Neutrophil (primary cell): ENCODE results near the gene RIN3.

ENCODE experiments used
- H3K27ac ChIP-seq: fragments of 200-600 bp; sonication (generic); 2 replicates; pipeline ENCODE4 v1.5.1; 2016; ENCODE audit warnings: mild to moderate bottlenecking, moderate library complexity
- H3K27me3 ChIP-seq: fragments of 200-600 bp; sonication (generic); 2 replicates; pipeline ENCODE4 v1.6.0; 2016; ENCODE audit warnings: mild to moderate bottlenecking
- H3K36me3 ChIP-seq: fragments of 200-600 bp; sonication (generic); 2 replicates; pipeline ENCODE4 v1.5.1; 2017
- H3K4me1 ChIP-seq, 2 experiments: fragments of 200-600 bp in 1 of 2; sonication (generic) in 1 of 2; 1 replicate in 1 of 2; 2 replicates in 1 of 2; pipeline versions ENCODE4 v1.5.1 to v1.6.1; 2013 to 2016; ENCODE audit warnings: low read depth in 1 of 2, low read length in 1 of 2, mild to moderate bottlenecking in 1 of 2, moderate library complexity in 1 of 2; ENCODE audit not compliant: control insufficient read depth in 1 of 2, insufficient read depth in 1 of 2
- H3K4me3 ChIP-seq, 2 experiments: fragments of 200-600 bp in 1 of 2; sonication (generic) in 1 of 2; 1 replicate in 1 of 2; 2 replicates in 1 of 2; pipeline ENCODE4 v1.5.1; 2013 to 2016; ENCODE audit warnings: low read depth in 1 of 2, low read length in 1 of 2, mild to moderate bottlenecking in 1 of 2, moderate library complexity in 1 of 2
- H3K9me3 ChIP-seq: fragments of 200-600 bp; sonication (generic); 2 replicates; pipeline ENCODE4 v1.5.1; 2016
- CTCF ChIP-seq: fragments of 200-600 bp; sonication (generic); IDR thresholded peaks from 2 replicates; pipeline ENCODE4 v1.5.1; 2016; ENCODE audit warnings: antibody characterized with exemption

RIN3 gene

DNA sequence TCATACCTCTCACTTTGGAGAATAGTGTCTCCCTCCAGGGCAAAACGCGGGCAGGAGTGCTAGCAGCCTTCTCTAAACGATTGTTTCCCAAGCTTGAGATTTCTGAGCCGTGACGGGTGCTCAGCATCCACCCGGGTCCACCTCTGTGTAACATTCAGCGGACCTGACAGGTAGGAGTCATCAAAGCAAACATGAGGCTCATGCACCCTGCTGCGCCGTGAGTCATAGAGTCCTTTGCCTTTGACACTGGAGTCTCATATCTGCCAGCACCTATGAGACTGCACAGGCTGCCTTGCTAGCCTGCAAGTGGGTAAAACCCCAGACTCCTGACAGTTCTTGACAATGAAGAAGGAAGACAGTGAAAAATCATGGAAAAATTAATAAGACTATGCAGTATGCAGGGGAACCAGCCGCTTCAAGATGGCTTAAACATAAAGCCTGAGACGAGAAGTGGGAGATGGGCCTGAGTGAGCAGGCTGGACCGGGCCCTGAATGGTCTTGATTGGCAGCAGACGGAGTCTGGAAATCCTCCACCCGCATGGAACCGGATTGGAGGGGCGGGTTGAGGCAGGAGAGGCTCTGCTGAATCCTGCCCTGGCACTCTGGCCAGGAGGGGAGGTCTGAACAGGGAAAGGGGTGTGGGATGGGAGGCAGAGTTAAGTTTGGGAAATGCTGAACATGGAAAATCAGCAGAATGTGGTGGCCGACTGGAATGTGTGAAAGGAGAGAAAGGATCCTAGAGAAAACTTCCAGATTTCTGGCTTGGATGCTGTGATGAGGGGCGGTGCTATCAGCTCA is 180.6 kb downstream of the RIN3 start:
- no peaks in the 10 kb centered on the region for H3K9me3 ChIP-seq
- H3K4me3 ChIP-seq: no peak overlapping the region
- no peaks in the 10 kb centered on the region for H3K27me3 ChIP-seq
- peaks cover 33% of the 10 kb centered on the region for H3K36me3 ChIP-seq
- no peak overlapping the region for H3K27ac ChIP-seq
- H3K4me1 ChIP-seq: peaks cover 0 to 5% of the 10 kb centered on the region in 2 experiments
- no peak for TF ChIP-seq CTCF

- H3K9me3 ChIP-seq: no peaks in the 10 kb centered on the region
- TF ChIP-seq CTCF: no peak
- H3K27ac ChIP-seq: no peak overlapping the region
- H3K27me3 ChIP-seq: no peaks in the 10 kb centered on the region
- H3K4me1 ChIP-seq: peaks cover 0 to 5% of the 10 kb centered on the region in 2 experiments
- no peak overlapping the region for H3K4me3 ChIP-seq
- peaks cover 28% of the 10 kb centered on the region for H3K36me3 ChIP-seq
Observed at GRCh38 chr14:92694807-92695206, 181.2 kb downstream of the RIN3 start.

DNA sequence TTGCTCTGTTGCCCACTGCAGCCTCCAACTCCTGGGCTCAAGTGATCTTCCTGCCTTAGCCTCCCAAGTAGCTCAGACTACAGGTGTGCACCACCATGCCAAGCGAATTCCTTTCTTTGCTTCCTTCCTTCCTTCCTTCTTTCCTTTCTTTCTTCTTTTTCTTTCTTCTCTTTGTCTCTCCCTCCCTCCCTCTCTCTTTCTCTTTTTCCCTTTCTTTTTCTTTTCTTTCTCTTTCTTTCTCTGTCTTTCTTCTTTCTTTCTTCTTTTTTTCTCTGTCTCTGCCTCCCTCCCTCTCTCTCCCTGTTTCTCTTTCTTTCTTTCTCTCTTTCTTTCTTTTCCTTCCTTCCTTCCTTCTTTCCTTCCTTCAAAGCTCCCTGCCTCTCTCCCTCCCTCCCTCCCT is 182.0 kb downstream of the RIN3 start:
- H3K27ac ChIP-seq: no peak overlapping the region
- no peak for TF ChIP-seq CTCF
- H3K4me1 ChIP-seq: peaks cover 0 to 5% of the 10 kb centered on the region in 2 experiments
- no peak overlapping the region for H3K4me3 ChIP-seq
- H3K36me3 ChIP-seq: peaks cover 20% of the 10 kb centered on the region
- H3K9me3 ChIP-seq: no peaks in the 10 kb centered on the region
- H3K27me3 ChIP-seq: no peaks in the 10 kb centered on the region

DNA sequence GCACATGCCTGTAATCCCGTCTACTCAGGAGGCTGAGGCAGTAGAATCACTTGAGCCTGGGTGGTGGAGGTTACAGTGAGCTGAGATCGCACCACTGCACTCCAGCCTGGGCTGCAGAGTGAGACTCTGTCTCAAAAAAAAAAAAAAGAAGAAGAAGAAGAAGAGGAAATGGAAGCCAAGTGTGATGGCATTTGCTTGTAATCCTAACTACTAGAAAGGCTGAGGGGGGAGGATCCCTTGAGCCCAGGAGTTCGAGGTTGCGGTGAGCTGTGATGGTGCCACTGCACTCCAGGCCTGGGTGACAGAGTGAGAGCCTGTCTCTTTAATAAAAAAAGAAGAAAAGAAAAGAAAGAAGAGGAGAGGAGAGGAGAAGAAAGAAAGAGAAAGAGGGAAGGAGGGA is 182.8 kb downstream of the RIN3 start:
- Histone ChIP-seq H3K9me3 (no peaks in the 10 kb centered on the region), H3K27me3 (no peaks in the 10 kb centered on the region), H3K4me3 (no peak overlapping the region), H3K27ac (no peak overlapping the region), H3K4me1 (peaks cover 0 to 5% of the 10 kb centered on the region in 2 experiments), H3K36me3 (peaks cover 13% of the 10 kb centered on the region)
- no peak for TF ChIP-seq CTCF

GRCh38 chr14:92698393-92698792 is 184.8 kb downstream of the RIN3 start:
- Histone ChIP-seq H3K4me1 (peaks cover 9 to 14% of the 10 kb centered on the region in 2 experiments), H3K4me3 (no peak overlapping the region), H3K36me3 (peaks cover 3% of the 10 kb centered on the region), H3K27me3 (no peaks in the 10 kb centered on the region), H3K27ac (no peak overlapping the region), H3K9me3 (no peaks in the 10 kb centered on the region)
- TF ChIP-seq CTCF: no peak
